Subcutaneous adipose tissue (tissue), 4 donors: ENCODE data around the gene BBOX1. TPM values are rescaled to one million over a fixed set of nuclear protein-coding genes. Genes with fewer than 3 reads are reported as not detected.

ENCODE experiments used
- total RNA-seq, 4 donors: library from RNA; depleted of rRNA; stranded (reverse); fragments of >200 nt; gene quantifications; one replicate each; pipeline ENCODE4 v1.1.0, GENCODE V29; 2016
- TF ChIP-seq, protein P1 (sequence below): fragments of 450-650 bp; IDR thresholded peaks from one replicate; pipeline ENCODE4 v1.5.1; 2016; ENCODE audit warnings: low read depth, mild to moderate bottlenecking, control low read depth, antibody characterized with exemption, moderate library complexity

BBOX1 gene
- total RNA-seq, 4 donors from 2014 or later, result not detected

DNA sequence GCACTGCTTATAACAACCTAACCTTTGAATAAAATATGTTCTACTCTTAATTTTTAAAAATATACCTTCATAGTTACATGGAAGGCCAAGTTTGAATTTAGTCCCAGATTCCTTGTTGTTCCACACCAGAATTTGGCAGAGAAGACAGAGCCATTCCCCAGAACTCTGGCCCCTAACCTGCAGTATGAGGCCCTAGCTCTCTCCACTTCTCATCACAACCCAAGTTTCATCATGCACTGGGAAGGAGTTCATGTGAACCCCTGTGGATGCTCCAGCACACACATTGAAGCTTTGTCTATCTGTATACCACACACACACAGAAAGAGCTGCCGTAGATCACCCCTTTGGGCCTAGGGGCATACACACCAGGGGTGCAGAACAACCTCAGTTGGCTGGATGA is 10.6 kb upstream of the BBOX1 start:
- TF ChIP-seq, protein P1, sequence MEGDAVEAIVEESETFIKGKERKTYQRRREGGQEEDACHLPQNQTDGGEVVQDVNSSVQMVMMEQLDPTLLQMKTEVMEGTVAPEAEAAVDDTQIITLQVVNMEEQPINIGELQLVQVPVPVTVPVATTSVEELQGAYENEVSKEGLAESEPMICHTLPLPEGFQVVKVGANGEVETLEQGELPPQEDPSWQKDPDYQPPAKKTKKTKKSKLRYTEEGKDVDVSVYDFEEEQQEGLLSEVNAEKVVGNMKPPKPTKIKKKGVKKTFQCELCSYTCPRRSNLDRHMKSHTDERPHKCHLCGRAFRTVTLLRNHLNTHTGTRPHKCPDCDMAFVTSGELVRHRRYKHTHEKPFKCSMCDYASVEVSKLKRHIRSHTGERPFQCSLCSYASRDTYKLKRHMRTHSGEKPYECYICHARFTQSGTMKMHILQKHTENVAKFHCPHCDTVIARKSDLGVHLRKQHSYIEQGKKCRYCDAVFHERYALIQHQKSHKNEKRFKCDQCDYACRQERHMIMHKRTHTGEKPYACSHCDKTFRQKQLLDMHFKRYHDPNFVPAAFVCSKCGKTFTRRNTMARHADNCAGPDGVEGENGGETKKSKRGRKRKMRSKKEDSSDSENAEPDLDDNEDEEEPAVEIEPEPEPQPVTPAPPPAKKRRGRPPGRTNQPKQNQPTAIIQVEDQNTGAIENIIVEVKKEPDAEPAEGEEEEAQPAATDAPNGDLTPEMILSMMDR, result no peak

DNA sequence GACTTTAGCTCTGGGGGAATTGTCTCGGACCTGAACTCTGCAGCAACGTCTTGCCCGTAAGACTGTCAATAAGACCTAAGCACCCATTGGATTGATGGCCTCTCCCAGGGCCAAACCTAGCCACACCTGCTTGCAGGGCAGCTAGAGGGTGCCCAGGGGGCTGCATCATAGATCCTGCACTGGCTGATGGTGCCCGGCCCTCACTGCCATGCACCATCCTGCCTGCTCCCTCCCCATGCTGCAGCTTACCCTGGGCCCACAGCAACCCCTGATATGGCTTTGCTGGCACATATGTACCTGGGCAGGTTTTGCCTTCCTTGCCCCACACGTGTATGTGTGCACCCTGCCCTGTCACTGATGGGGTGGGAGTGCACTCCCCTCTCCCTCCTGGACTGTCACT is 8.9 kb upstream of the BBOX1 start:
- TF ChIP-seq, protein P1, result no peak

DNA sequence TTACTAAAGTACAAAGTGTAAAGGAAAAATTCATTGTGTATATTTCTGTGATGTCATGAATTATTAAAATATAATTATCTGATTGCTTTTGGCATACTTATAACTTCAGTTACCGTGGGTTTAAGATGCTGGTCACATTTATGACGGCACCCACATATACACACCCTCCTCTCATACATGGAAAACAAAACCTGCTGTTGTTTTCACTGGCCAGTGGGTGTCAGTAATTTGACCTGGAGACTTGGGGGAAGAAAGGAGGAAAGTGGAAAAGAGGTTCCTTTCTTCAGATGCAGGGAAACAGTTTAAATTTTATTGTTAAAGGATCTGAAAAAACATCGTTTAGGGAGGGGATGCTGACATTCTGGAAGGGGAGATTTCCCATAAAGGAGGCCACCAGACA is 742 bp upstream of the BBOX1 start:
- TF ChIP-seq, protein P1, result no peak

DNA sequence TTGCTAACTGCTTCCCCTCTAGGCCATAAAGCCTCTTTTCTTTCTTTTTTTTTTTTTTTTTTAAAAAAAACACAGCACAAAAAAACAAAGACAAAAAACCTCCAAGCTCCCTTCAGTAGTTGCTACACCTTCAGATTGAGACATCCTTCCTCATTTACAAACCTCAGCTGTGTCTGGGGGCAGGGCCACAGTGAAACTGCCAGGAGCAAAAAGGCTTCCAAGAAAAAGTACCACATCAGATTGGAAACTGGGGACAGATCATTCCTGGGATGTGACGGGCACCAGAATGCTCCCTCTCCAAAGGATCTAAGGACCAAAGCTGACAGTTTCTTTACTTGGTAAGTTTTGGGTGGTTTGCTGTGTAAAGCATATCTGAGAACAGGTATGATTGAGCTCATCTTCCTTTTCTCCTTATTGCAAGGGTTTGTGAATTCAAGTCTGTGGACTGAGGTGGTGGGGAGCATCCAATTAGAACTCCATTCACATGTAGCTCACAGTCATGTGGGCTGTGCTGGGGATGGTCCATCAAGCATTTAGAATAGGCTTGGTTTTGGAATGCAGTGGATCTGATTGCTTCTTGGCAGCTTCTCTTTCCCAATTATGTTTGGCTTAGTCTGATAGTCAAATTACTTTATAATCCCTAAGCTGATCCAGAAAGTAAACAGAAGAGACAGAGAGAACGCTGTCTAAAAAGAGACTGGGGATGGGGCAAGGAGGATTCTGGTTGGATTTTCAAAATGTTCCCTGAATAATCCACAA is 705 bp downstream of the BBOX1 start:
- TF ChIP-seq, protein P1, result no peak

DNA sequence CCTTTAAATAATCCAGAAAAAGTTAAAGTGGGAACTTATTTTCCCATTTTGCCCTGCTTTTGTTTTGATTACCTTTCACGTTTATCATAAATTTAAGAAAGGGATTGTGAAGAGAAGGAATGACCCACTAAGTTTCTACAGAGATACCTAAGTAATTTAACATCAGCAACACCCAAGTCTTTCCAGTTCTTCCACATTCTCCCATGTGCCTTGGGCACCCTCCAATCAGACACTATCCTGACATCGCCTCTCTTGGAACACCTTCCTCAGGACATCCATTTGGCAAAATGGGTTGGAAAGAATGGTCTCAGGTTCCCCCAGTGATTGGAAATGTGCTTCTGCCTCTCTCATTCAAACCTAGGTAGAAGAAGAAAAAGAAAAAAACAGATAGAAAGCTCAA is 6.3 kb downstream of the BBOX1 start:
- TF ChIP-seq, protein P1, result no peak

DNA sequence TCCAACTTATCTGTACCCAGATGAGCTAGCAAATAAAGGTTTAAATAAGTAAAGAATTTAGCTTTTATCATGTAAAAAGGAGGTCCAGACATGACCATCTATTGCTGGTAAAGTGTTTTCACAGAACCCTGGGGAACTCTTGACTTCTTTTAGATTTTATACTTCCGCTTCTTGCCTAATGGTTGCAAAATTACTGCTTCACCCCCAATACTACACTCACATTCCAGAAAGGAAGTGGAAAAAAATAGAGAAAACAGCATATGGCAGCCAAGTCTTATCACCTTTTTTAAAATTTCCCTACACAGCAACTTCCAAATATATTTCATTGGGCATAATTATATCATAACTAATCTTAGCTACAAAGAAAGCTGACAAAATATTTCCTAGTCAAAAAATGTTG is 12.1 kb downstream of the BBOX1 start:
- TF ChIP-seq, protein P1, result no peak

DNA sequence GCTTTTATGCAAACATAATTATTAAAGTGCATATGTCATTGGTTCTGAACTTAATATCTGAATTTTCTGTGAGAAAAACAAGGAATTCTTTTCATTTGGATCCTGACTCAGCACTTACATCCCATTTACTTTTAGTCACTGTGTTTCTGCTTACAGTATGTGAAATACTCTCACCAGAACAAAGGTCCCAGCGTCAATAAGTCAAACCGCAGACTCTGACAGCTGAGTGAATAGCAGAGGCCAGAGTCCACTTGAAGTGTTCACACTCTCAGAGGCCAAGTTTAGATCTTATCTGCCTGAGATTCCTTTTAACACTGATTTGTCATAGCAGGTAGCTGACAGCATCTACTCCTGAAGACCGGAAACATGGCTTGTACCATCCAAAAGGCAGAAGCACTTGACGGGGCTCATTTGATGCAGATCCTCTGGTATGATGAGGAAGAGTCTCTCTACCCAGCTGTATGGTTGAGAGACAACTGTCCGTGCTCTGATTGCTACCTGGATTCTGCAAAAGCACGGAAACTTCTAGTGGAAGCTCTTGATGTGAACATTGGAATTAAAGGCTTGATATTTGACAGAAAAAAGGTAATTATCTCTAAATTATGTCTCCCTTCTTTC is 14.6 kb downstream of the BBOX1 start:
- TF ChIP-seq, protein P1, result no peak
